A673 (cell line): Measurements from ENCODE around the gene ANKRD29.

Experiments used
- EZH2 ChIP-seq: fragments of 200-600 bp; sonication (generic); IDR thresholded peaks from 2 replicates; pipeline ENCODE4 v1.6.1; 2017; ENCODE audit warnings: borderline replicate concordance, low read depth, mild to moderate bottlenecking, mixed read lengths, antibody characterized with exemption, low read length; ENCODE audit not compliant: poor library complexity, severe bottlenecking
- TF ChIP-seq, protein P1 (sequence below): fragments of 300-800, 200-600 bp; sonication (generic); conservative IDR thresholded peaks from 2 replicates; pipeline ENCODE4 v1.5.1; 2017; ENCODE audit warnings: low read depth, mild to moderate bottlenecking, antibody characterized with exemption, low read length, moderate library complexity, mixed read lengths

DNA sequence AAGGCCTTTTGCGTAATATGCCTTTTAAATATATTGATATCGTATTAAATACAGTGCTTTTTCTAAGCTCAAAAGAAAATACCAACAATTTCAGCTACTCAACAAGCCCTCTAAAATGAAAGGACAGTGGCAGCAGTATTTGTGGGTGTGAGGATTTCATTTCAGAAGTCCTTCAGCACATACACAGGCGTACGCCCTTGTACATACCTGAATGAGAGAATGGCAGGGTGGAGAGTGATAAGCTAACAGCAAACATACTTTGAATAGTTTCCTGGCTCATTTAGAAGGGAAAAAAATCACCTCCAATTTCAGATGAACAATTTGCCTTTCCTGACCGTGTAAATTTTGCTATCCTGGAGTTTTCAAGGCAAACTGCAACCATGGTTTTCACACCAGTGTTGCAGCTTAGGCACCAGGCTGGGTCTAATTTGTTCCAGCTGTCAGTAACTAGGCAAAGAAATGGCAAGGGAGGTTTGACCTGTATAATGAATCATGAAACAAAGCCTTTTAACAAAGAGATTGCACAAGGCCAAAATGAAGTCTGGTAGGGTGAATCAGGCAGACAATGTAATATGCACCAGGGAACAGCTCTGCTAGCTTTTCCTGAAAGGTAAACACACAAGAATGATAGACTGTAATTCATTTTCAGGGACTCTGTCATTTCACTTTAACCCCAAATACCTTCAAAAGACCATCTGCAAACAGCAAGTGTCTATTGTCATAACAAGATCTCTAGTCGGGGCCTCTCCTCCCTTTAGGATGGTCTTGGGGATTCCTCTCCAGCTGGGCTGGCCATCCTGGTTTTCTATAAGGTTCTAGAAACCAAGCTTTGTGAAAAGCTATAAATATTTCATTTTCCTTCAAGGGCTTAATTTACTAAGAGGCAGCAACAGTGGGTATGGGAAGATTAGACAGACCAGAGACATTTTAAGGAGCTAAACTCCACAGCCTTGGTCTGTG lies 11.5 kb downstream of the ANKRD29 start:
- TF ChIP-seq, protein P1, sequence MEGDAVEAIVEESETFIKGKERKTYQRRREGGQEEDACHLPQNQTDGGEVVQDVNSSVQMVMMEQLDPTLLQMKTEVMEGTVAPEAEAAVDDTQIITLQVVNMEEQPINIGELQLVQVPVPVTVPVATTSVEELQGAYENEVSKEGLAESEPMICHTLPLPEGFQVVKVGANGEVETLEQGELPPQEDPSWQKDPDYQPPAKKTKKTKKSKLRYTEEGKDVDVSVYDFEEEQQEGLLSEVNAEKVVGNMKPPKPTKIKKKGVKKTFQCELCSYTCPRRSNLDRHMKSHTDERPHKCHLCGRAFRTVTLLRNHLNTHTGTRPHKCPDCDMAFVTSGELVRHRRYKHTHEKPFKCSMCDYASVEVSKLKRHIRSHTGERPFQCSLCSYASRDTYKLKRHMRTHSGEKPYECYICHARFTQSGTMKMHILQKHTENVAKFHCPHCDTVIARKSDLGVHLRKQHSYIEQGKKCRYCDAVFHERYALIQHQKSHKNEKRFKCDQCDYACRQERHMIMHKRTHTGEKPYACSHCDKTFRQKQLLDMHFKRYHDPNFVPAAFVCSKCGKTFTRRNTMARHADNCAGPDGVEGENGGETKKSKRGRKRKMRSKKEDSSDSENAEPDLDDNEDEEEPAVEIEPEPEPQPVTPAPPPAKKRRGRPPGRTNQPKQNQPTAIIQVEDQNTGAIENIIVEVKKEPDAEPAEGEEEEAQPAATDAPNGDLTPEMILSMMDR: no peak
- no peak for TF ChIP-seq EZH2
